ACC112 (cell line): ENCODE measurements around the gene SH3BP1.
"Not testable (repeated sequence)": the region's sequence is repeated elsewhere in the genome, so short reads cannot be mapped to it uniquely, and the experiment has no call there.

Experiments used
- H2AFZ ChIP-seq: fragments of 200-600 bp; sonication (generic); one replicate; pipeline ENCODE4 v1.6.0; 2017; ENCODE audit warnings: antibody characterized with exemption, low read length; ENCODE audit not compliant: unreplicated experiment
- H3K27ac ChIP-seq: fragments of 200-600 bp; sonication (generic); 2 replicates; pipeline ENCODE4 v1.5.1; 2014; ENCODE audit warnings: low read depth, mild to moderate bottlenecking, antibody characterized with exemption, low read length, moderate library complexity
- H3K27me3 ChIP-seq: fragments of 200-600 bp; sonication (generic); 2 replicates; pipeline ENCODE4 v1.6.1; 2014; ENCODE audit warnings: mild to moderate bottlenecking, antibody characterized with exemption, low read length, moderate library complexity, mixed read lengths; ENCODE audit not compliant: insufficient read depth
- H3K36me3 ChIP-seq: fragments of 200-600 bp; sonication (generic); 2 replicates; pipeline ENCODE4 v1.6.1; 2016; ENCODE audit warnings: mild to moderate bottlenecking, antibody characterized with exemption, low read length, moderate library complexity, mixed read lengths; ENCODE audit not compliant: insufficient read depth
- H3K4me1 ChIP-seq: fragments of 200-600 bp; sonication (generic); one replicate; pipeline ENCODE4 v1.6.1; 2016; ENCODE audit warnings: low read length, mixed read lengths; ENCODE audit not compliant: insufficient read depth, unreplicated experiment, control insufficient read depth
- H3K4me3 ChIP-seq: fragments of 200-600 bp; sonication (generic); 2 replicates; pipeline ENCODE4 v1.5.1; 2014; ENCODE audit warnings: mild to moderate bottlenecking, low read depth, low read length
- H3K79me2 ChIP-seq: fragments of 200-600 bp; sonication (generic); one replicate; pipeline ENCODE4 v1.6.0; 2016; ENCODE audit warnings: low read length; ENCODE audit not compliant: control insufficient read depth, unreplicated experiment, insufficient read depth

The SH3BP1 gene

GRCh38 chr22:37604875-37605274 is 34.6 kb upstream of the SH3BP1 start:
- Histone ChIP-seq H3K4me3 (no peak overlapping the region), H2AFZ (no peak overlapping the region), H3K4me1 (no peaks in the 10 kb centered on the region), H3K27me3 (no peaks in the 10 kb centered on the region), H3K79me2 (peaks cover 2% of the 10 kb centered on the region), H3K36me3 (no peaks in the 10 kb centered on the region), H3K27ac (no peak overlapping the region)

DNA sequence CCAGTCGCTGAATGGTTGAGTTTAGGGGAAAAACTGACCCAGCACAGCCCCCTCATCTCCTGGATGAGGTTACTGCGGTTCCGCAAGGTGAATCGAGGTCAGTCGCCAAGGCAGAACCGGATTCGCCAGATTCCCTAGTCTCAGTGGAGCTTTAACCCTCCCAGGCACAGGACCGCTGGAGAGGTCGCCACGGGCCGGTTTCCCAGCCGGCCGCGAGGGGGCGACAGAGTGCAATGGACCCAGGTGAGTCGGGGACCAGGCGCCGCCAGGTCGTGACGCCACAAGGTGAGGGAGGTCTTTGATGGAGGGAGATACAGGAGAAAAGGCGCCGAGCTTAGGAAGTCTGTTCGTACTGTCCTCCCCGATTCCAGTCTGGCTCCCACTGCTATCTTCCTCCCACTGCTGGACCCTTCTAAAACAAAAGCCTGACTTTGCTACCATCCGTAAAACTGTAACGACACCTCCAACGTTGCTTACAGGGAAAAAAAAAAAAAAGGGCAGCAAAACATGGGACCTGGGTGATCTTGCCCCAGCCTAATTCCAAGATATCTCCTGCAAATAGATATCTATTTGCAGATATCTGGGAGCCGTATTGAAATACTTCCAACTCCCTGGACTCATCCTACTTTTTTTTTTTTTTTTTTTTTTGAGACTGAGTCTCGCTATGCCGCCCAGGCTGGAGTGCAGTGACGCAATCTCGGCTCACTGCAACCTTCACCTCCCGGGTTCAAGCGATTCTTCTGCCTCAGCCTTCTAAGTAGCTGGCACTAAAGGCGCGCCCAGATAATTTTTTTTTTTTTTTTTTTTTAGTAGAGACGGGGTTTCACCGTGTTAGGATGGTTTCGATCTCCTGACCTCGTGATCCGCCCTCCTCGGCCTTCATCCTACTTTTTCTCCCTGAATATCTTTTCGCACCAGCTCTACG is 32.2 kb upstream of the SH3BP1 start:
- Histone ChIP-seq H2AFZ (no peak overlapping the region), H3K79me2 (peaks cover 12% of the 10 kb centered on the region), H3K27ac (peak overlapping the region; percentile 100), H3K27me3 (no peaks in the 10 kb centered on the region), H3K36me3 (no peaks in the 10 kb centered on the region), H3K4me3 (peak overlapping the region; percentile 75), H3K4me1 (no peaks in the 10 kb centered on the region)

DNA sequence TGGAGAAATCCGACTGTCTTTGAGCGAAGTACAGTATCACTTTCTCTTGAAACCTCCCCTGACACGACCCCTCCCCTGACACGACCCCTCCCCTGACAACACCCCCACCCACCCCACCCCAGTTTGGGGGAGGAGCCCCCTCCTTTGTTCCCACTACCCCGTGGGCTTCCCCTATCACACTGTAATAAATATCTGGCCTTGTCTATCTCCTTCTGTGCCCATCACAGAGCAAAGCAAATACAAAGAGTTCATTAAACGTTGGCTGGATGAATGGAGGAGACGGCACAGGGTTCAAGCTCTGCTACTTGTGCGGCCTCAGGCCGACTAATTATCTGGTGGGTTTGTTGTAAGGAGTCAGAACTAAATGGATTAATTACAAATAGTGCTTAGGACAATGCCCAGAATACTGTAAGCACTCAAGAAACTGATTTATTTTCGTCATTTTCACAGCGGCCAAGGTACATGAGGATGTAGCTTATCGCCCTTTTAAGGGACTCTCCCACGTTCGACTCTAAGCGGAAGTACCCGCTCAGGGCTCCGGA is 31.5 kb upstream of the SH3BP1 start:
- peak overlapping the region; percentile 100 for H3K27ac ChIP-seq
- H3K4me1 ChIP-seq: no peaks in the 10 kb centered on the region
- peak overlapping the region; percentile 96 for H2AFZ ChIP-seq
- H3K4me3 ChIP-seq: peak overlapping the region; percentile 90
- H3K36me3 ChIP-seq: no peaks in the 10 kb centered on the region
- H3K79me2 ChIP-seq: peaks cover 12% of the 10 kb centered on the region
- no peaks in the 10 kb centered on the region for H3K27me3 ChIP-seq

GRCh38 chr22:37608477-37609239 is 30.8 kb upstream of the SH3BP1 start, which contains the start of gene GGA1:
GGA1 (plus strand) TSS chr22:37608834; CDS start chr22:37608861, 27 bp downstream.
- Histone ChIP-seq H2AFZ (peak within 1 kb of the TSS; percentile 96), H3K4me3 (peak within 1 kb of the TSS; percentile 90), H3K79me2 (peaks cover 12% of the 10 kb centered on the region), H3K27me3 (no peaks in the 10 kb centered on the region), H3K36me3 (no peaks in the 10 kb centered on the region), H3K27ac (peak within 1 kb of the TSS; percentile 100), H3K4me1 (no peaks in the 10 kb centered on the region)

- Histone ChIP-seq H3K4me1 (no peaks in the 10 kb centered on the region), H3K27ac (peak overlapping the region; percentile 100), H3K79me2 (peaks cover 12% of the 10 kb centered on the region), H3K4me3 (peak overlapping the region; percentile 90), H3K27me3 (no peaks in the 10 kb centered on the region), H3K36me3 (no peaks in the 10 kb centered on the region), H2AFZ (no peak overlapping the region)
These were observed 30.0 kb upstream of the SH3BP1 start for GRCh38 chr22:37609240-37610152.

DNA sequence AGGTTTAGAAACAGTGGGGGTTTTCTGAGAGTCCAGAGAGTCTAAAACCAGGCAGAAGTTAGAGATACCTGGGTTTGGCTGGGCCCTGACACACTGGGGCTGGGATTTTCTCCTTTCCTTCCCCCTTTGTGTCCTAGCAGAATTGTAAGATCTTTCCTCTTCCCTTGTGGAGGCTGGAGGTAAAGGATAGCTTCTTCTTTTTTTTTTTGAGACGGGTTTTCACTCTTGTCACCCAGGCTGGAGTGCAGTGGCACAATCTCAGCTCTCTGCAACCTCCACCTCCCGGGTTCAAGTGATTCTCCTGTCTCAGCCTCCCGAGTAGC is 29.4 kb upstream of the SH3BP1 start:
- H2AFZ ChIP-seq: not testable (repeated sequence)
- H3K27ac ChIP-seq: peak overlapping the region; percentile 100

GRCh38 chr22:37610480-37611129 is 28.9 kb upstream of the SH3BP1 start:
- Histone ChIP-seq H3K4me3 (peak overlapping the region; percentile 90; the same call in 1 of the 2 replicates), H3K4me1 (no peaks in the 10 kb centered on the region), H2AFZ (no peak overlapping the region), H3K36me3 (no peaks in the 10 kb centered on the region), H3K79me2 (peaks cover 12% of the 10 kb centered on the region), H3K27me3 (no peaks in the 10 kb centered on the region), H3K27ac (no peak overlapping the region)

More for the DNA sequence above, 29.4 kb upstream of the SH3BP1 start:
- Histone ChIP-seq H3K4me3 (peak overlapping the region; percentile 90), H3K79me2 (peaks cover 12% of the 10 kb centered on the region)
- H3K27me3 ChIP-seq, H3K4me1 ChIP-seq, H3K36me3 ChIP-seq: not testable (repeated sequence)

- peaks cover 12% of the 10 kb centered on the region for H3K79me2 ChIP-seq
- no peaks in the 10 kb centered on the region for H3K36me3 ChIP-seq
- no peak overlapping the region for H3K27ac ChIP-seq
- no peak overlapping the region for H3K4me3 ChIP-seq
- no peak overlapping the region for H2AFZ ChIP-seq
- H3K4me1 ChIP-seq: no peaks in the 10 kb centered on the region
- H3K27me3 ChIP-seq: no peaks in the 10 kb centered on the region
These were observed 28.3 kb upstream of the SH3BP1 start for GRCh38 chr22:37611207-37611606.

GRCh38 chr22:37616201-37617083 is 23.0 kb upstream of the SH3BP1 start:
- Histone ChIP-seq H3K4me3 (no peak overlapping the region), H3K27me3 (no peaks in the 10 kb centered on the region), H3K4me1 (no peaks in the 10 kb centered on the region), H2AFZ (no peak overlapping the region), H3K79me2 (peaks cover 1% of the 10 kb centered on the region), H3K27ac (no peak overlapping the region), H3K36me3 (no peaks in the 10 kb centered on the region)
